ENCODE results near the gene SLC25A26.

Gene SLC25A26

DNA sequence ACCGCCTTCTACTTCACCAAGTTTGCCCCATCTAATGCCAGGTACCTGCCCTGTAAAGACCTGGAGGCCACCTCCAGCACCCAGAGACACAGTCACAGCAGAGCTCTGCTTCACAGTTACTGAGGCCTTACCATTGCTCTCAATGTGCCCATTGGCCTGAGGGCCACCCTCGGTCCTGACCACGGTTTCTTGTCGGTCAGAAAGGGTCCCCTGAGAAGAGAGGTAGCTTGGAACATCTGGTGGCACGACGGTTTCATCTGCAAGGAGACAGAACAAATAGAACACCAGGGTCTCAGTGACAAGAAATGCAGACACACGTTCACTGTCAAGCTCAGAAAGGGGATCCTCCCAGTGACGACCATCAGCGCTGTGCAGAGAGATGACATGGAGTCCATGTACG, 161.3 kb downstream of the SLC25A26 start:
- peaks cover 89% of the 10 kb centered on the region for H3K36me3 Mint-ChIP-seq (ENCODE audit: low read depth)
- TF ChIP-seq, protein P1, sequence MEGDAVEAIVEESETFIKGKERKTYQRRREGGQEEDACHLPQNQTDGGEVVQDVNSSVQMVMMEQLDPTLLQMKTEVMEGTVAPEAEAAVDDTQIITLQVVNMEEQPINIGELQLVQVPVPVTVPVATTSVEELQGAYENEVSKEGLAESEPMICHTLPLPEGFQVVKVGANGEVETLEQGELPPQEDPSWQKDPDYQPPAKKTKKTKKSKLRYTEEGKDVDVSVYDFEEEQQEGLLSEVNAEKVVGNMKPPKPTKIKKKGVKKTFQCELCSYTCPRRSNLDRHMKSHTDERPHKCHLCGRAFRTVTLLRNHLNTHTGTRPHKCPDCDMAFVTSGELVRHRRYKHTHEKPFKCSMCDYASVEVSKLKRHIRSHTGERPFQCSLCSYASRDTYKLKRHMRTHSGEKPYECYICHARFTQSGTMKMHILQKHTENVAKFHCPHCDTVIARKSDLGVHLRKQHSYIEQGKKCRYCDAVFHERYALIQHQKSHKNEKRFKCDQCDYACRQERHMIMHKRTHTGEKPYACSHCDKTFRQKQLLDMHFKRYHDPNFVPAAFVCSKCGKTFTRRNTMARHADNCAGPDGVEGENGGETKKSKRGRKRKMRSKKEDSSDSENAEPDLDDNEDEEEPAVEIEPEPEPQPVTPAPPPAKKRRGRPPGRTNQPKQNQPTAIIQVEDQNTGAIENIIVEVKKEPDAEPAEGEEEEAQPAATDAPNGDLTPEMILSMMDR (IDR thresholded peaks at IDR 0.05): no peak
- peaks cover 19% of the 10 kb centered on the region for H3K9me3 Mint-ChIP-seq
- no peak overlapping the region for H3K27ac Mint-ChIP-seq
- no peaks in the 10 kb centered on the region for H3K27me3 Mint-ChIP-seq (ENCODE audit: low read depth, poor library complexity)
- peaks cover 5% of the 10 kb centered on the region for H3K4me1 Mint-ChIP-seq
- H3K4me3 Mint-ChIP-seq: no peak overlapping the region
- no peak for DNase-seq

DNA sequence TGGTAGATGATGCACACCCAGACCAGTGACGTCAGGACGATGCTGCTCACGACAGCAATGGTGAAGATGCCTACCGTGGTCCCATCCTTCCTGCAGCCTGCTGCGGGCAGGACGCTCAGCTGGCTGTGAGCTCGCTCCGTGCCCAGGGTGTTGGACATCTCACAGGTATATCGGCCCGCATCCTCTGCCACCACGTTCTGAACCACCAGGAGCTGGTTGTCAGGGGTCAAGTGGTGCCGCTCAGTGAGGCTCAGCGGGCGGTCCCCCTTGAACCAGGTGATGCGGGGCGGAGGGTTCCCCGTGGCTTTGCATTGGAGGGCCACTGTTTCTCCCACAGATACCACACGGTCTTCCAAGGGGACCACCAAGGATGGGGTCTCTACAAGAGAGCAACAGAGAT, 162.2 kb downstream of the SLC25A26 start:
- TF ChIP-seq, protein P1 (IDR thresholded peaks at IDR 0.05): no peak
- H3K9me3 Mint-ChIP-seq: peaks cover 24% of the 10 kb centered on the region
- H3K27me3 Mint-ChIP-seq (ENCODE audit: low read depth, poor library complexity): no peaks in the 10 kb centered on the region

DNA sequence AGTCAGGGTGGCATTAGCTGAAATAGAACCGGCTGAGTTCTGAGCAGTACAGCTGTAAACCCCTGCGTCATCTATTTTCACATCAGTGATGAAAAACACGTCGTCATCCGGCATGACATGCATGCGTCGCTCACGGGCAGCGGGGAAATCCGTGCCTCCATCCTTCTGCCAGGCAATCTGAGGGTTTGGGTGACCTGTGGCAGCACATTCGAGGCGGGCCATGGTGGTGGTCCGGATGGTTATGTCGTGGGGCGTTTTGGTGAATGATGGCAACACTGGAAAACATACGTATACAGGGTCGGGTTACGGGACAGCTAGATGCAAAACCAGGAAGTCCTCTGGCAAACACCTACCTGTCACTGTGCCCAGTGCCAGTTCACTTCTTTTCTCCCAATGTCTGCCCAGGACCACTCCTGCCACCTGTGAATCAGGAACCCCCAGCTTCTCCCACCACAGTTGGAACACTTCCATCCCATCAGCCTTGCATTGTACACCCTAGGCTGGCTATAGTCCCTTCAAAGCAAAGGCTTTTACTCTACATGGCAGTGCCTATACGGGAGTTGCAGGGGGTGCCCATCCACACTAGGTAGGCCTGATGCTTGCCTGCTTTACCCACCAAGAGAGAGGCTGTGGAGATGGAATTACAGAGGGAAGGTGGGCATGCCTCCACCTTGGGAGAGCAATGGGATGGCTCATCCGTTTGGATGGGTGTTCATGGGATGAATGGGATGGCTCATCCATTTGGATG, 163.4 kb downstream of the SLC25A26 start:
- Mint-ChIP-seq H3K27me3 (ENCODE audit: low read depth, poor library complexity) (no peaks in the 10 kb centered on the region), H3K36me3 (ENCODE audit: low read depth) (peaks cover 89% of the 10 kb centered on the region), H3K4me1 (no peaks in the 10 kb centered on the region), H3K27ac (no peak overlapping the region), H3K4me3 (no peak overlapping the region), H3K9me3 (peaks cover 32% of the 10 kb centered on the region)
- no peak for DNase-seq
- TF ChIP-seq, protein P1 (IDR thresholded peaks at IDR 0.05): no peak

More for the DNA sequence above, 162.2 kb downstream of the SLC25A26 start:
- Mint-ChIP-seq H3K27ac (no peak overlapping the region), H3K4me1 (peaks cover 5% of the 10 kb centered on the region), H3K4me3 (no peak overlapping the region), H3K36me3 (ENCODE audit: low read depth) (peaks cover 87% of the 10 kb centered on the region)
- DNase-seq: no peak

DNA sequence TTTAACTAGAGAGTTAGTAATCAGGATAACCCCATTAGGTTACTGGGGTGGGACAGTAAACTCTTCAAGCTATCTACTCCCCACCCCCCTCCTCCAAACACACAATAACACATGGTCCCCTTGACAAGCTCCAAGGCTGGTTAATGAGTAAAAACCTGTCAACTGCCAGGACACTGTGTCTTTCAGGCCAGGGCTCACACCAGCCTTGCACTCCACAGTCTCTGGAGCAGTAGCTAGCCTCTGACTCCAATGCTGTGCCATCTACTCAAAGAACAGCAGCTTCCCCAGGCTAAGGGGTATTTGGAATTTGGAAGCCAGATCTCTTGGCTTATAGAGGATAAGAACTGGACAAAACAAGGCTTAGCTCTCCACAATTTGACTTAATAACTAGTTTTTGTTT, 164.3 kb downstream of the SLC25A26 start:
- no peaks in the 10 kb centered on the region for H3K27me3 Mint-ChIP-seq (ENCODE audit: low read depth, poor library complexity)
- DNase-seq: no peak
- peaks cover 89% of the 10 kb centered on the region for H3K36me3 Mint-ChIP-seq (ENCODE audit: low read depth)
- no peak overlapping the region for H3K27ac Mint-ChIP-seq
- no peak overlapping the region for H3K4me3 Mint-ChIP-seq
- TF ChIP-seq, protein P1 (IDR thresholded peaks at IDR 0.05): no peak
- no peaks in the 10 kb centered on the region for H3K4me1 Mint-ChIP-seq
- peaks cover 32% of the 10 kb centered on the region for H3K9me3 Mint-ChIP-seq

DNA sequence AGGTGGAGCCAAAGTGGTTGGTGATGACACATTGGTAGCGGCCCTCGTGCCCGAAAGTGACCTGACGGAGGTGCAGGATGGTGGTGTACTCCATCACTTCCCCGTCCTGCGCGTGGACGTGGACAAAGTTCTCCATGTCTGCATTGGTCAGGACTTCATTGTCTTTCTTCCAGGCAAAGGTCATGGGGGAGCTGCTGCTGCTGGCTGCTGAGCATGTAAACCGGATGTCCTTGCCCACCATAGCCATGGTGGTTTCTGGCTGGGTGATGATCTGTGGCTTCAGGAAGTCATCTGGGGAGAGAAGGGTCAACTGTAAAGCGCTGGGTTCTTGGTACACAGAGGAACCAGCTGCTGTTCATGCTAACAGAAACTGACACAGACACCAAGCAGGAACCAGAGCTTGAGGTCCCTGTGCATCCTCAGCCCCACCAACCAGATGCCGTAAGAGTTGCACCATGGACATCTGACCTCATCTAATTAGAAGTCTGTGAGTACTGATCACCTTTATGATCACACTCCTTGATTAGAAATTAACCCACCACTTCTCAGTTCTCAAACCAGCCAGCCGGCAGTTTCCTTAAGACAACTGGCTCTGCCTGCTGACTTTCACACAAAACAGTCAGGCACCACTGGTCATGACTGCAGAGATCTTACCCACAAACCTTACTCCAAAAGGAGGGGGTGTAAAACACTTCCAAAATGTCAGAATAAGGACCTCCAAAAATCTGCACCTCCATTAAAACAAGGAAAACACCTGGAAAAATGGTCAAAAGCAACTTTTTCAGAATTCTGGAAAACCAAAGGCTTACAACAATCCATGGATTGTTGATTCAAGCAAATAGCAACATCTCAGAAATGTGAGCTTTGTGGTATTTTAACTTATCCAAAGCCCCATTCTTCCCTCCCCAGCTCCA, 165.5 kb downstream of the SLC25A26 start:
- H3K9me3 Mint-ChIP-seq: peaks cover 32% of the 10 kb centered on the region
- no peak for DNase-seq
- TF ChIP-seq, protein P1 (IDR thresholded peaks at IDR 0.05): no peak
- no peaks in the 10 kb centered on the region for H3K4me1 Mint-ChIP-seq
- H3K27me3 Mint-ChIP-seq (ENCODE audit: low read depth, poor library complexity): no peaks in the 10 kb centered on the region
- no peak overlapping the region for H3K4me3 Mint-ChIP-seq
- H3K36me3 Mint-ChIP-seq (ENCODE audit: low read depth): peaks cover 92% of the 10 kb centered on the region
- H3K27ac Mint-ChIP-seq: no peak overlapping the region
